HG03439 (cell line): ENCODE data around the gene SLC1A5.

ENCODE experiments used
- ATAC-seq: cut with Tn5 transposase; IDR thresholded peaks from one replicate; pipeline ENCODE4 v1.9.1; 2021; ENCODE audit warnings: mild to moderate bottlenecking, moderate library complexity; ENCODE audit not compliant: unreplicated experiment

The SLC1A5 gene

DNA sequence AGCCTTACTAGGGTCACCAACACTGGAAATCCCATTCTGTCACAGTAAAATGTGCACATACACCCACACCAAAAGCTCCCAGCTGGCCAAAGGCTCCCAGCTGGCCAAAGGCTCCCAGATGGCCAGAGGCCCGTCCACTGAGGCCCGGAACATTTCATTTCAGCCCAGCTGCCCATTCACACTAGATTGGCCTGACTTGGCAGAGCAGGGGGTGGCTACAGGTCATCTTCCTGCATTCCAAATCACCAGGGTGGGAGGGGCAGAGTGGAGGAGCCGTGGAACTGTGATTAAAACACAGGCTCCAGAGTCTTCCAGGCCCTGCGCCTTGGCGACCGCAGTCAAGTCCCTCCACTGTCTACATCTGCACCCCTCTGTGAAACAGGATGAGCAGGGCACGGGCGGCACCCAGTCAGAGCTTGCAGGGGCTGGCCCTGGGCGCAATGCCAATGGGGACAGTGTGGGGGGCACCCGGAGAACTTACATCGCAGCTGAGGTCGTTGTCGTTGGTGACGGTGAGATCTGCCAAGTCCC is 61.4 kb downstream of the SLC1A5 start:
- no peak for ATAC-seq

GRCh38 chr19:46726551-46726950 is 61.8 kb downstream of the SLC1A5 start:
- ATAC-seq: no peak

DNA sequence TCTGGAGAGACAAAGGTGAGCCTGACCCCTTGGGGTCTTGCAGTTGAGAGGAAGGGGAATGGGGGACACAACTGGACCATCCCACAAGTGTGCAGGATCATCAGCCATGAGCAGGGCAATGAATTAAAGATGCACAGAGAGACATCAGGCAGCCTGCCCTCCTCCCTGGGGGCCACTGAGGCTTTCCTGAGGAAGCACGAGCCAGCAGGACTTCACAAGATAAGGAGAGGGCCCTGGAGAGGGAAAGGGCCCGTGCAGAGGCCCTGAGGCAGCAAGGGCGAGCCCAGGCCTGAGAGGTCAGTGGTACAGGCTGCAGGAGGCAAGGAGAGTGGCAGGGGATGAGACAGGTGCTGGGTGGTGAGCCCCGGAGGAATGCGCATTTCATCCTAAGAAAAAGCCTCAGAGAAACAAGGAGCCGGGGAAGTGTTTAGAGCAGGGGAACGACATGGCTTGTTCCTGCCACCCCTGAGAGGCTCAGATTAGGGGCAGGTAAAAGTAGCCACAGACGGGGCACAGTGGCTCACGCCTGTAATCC is 62.5 kb downstream of the SLC1A5 start:
- no peak for ATAC-seq

DNA sequence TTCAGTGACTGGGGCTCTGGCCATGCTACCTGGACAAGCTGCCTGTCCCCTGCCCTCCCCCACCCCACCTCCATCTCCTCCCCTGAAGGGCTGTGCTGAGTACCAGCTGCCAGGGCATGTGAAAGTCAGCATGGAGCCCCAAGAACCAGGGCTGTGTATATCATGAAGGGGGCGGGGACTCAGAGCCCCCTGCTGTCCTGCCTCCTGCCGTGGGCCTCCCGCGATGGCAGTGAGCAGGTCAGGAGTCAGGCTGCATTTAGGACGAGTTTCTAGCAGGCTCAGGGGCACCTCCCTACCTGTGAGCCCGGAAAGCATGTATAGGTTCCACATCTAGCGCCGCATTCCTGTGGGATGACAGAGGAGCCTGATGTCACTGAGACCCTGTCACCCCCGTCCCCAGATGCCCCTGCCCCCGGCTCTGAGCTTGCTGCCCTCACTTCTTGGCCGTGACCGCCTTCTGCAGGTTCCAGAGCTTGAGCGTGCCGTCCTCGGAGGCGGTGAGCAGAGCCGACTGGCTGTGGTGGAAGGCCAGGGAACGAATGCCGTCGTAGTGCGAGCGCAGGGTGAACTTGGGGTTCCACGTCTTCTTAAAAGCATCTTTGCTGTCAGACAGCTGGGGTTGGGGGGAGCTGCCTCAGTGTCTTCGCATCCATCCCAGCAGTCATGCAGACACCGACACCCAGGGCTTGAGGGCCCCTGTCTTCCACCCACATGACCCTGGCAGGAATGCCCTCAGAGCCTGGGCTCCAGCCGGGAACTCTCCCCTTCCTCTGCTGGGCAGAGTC is 63.2 kb downstream of the SLC1A5 start:
- ATAC-seq: no peak
